GM23338 (cell line): ENCODE results near the gene RIN3.

Source experiments
- CREB1 ChIP-seq: fragments of 250-450 bp; sonication (Bioruptor Pico); IDR thresholded peaks from 2 replicates; pipeline ENCODE4 v1.5.0; 2020; ENCODE audit warnings: low read depth, mild to moderate bottlenecking, moderate library complexity
- EZH2 ChIP-seq: fragments of 200-600 bp; sonication (generic); IDR thresholded peaks from one replicate; pipeline ENCODE4 v1.8.0; 2017; ENCODE audit warnings: antibody characterized with exemption, mild to moderate bottlenecking, low read depth; ENCODE audit not compliant: unreplicated experiment
- EZH2phosphoT487 ChIP-seq: fragments of 200-600 bp; sonication (generic); IDR thresholded peaks from one replicate; pipeline ENCODE4 v1.8.1; 2018; ENCODE audit warnings: antibody characterized with exemption; ENCODE audit not compliant: unreplicated experiment
- POLR2AphosphoS5 ChIP-seq: IDR thresholded peaks from 2 replicates; pipeline ENCODE4 v1.6.1; 2016; ENCODE audit warnings: antibody characterized with exemption, low read depth
- TF ChIP-seq, protein P1 (sequence below), 2 experiments: fragments of 200-600 bp in 1 of 2; sonication (generic) in 1 of 2; conservative IDR thresholded peaks; 2 replicates each; pipeline versions ENCODE4 v1.5.1 to v1.6.1; 2016 to 2017; ENCODE audit warnings: antibody characterized with exemption in 2 of 2, low read depth in 2 of 2, mild to moderate bottlenecking in 2 of 2, moderate library complexity in 1 of 2
- TF ChIP-seq, protein P2 (sequence below): IDR thresholded peaks from one replicate; pipeline ENCODE4 v1.6.1; 2018; ENCODE audit warnings: antibody characterized with exemption; ENCODE audit not compliant: unreplicated experiment

GRCh38 chr14:92568621-92569479 is 55.3 kb downstream of the RIN3 start:
- TF ChIP-seq, protein P1, sequence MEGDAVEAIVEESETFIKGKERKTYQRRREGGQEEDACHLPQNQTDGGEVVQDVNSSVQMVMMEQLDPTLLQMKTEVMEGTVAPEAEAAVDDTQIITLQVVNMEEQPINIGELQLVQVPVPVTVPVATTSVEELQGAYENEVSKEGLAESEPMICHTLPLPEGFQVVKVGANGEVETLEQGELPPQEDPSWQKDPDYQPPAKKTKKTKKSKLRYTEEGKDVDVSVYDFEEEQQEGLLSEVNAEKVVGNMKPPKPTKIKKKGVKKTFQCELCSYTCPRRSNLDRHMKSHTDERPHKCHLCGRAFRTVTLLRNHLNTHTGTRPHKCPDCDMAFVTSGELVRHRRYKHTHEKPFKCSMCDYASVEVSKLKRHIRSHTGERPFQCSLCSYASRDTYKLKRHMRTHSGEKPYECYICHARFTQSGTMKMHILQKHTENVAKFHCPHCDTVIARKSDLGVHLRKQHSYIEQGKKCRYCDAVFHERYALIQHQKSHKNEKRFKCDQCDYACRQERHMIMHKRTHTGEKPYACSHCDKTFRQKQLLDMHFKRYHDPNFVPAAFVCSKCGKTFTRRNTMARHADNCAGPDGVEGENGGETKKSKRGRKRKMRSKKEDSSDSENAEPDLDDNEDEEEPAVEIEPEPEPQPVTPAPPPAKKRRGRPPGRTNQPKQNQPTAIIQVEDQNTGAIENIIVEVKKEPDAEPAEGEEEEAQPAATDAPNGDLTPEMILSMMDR (conservative IDR thresholded peaks at IDR 0.05; ENCODE audit: low read depth in 2 of 2): no peak
- TF ChIP-seq EZH2phosphoT487 (no peak), CREB1 (CRISPR knock-in tag) (no peak), EZH2 (no peak), POLR2AphosphoS5 (no peak)
- TF ChIP-seq, protein P2, sequence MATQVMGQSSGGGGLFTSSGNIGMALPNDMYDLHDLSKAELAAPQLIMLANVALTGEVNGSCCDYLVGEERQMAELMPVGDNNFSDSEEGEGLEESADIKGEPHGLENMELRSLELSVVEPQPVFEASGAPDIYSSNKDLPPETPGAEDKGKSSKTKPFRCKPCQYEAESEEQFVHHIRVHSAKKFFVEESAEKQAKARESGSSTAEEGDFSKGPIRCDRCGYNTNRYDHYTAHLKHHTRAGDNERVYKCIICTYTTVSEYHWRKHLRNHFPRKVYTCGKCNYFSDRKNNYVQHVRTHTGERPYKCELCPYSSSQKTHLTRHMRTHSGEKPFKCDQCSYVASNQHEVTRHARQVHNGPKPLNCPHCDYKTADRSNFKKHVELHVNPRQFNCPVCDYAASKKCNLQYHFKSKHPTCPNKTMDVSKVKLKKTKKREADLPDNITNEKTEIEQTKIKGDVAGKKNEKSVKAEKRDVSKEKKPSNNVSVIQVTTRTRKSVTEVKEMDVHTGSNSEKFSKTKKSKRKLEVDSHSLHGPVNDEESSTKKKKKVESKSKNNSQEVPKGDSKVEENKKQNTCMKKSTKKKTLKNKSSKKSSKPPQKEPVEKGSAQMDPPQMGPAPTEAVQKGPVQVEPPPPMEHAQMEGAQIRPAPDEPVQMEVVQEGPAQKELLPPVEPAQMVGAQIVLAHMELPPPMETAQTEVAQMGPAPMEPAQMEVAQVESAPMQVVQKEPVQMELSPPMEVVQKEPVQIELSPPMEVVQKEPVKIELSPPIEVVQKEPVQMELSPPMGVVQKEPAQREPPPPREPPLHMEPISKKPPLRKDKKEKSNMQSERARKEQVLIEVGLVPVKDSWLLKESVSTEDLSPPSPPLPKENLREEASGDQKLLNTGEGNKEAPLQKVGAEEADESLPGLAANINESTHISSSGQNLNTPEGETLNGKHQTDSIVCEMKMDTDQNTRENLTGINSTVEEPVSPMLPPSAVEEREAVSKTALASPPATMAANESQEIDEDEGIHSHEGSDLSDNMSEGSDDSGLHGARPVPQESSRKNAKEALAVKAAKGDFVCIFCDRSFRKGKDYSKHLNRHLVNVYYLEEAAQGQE: no peak
